Ishikawa (cell line): Measurements from ENCODE around the gene SOX4.

Experiments
- EP300 ChIP-seq: IDR thresholded peaks from 2 replicates; pipeline ENCODE4 v1.6.1; 2012; ENCODE audit warnings: borderline replicate concordance
- FOXM1 ChIP-seq: IDR thresholded peaks from 2 replicates; pipeline ENCODE4 v1.6.1; 2012; ENCODE audit warnings: low read depth, borderline replicate concordance
- MAX ChIP-seq: IDR thresholded peaks from 2 replicates; pipeline ENCODE4 v1.6.1; 2012
- REST ChIP-seq: IDR thresholded peaks from 2 replicates; pipeline ENCODE4 v1.6.1; 2012; ENCODE audit warnings: low read depth, mild to moderate bottlenecking
- TAF1 ChIP-seq: IDR thresholded peaks from 2 replicates; pipeline ENCODE4 v1.6.1; 2012; ENCODE audit warnings: low read depth, mild to moderate bottlenecking
- TCF12 ChIP-seq: IDR thresholded peaks from 2 replicates; pipeline ENCODE4 v1.6.1; 2012; ENCODE audit warnings: low read depth
- USF1 ChIP-seq: IDR thresholded peaks from 2 replicates; pipeline ENCODE4 v1.6.1; 2012

DNA sequence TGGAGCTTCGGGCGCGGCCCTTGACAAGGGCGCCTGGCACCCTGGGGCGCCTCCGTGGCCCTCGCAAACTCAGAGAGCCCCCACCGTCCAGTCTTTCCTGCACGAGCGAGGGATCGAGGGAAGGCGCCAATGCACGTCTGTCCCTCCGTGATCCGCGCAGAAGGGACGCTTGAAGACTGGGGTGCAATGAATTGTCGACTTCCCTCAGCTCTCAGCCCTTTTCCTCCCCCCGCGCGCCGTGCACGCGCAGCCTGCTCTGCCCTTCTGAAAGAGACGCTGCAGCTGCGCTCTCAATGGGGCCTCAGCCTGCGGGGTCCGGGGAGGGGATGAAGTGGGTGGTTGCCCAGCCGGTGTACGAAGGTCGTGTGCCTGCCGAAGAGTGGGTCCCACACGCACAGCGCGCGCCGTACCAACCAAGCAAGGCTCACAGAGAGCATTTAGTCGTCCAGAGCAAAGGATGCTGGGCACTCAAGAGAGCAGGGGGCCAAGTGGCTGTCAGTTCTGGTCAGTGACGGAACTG is 5.5 kb upstream of the SOX4 start:
- TF ChIP-seq REST (no peak), FOXM1 (no peak), EP300 (no peak; the same call in 1 of the 2 replicates), TCF12 (no peak), TAF1 (no peak), USF1 (no peak), MAX (no peak; the same call in none of the 2 replicates)
